Activated CD4-positive, alpha-beta memory T cell treated with anti-CD3 and anti-CD28 coated beads, Interleukin-2, amount 10 ng/mL, durations not matched to agents 7 days and 5 days (primary cell): ENCODE data around the gene ADCY1. TPM values are rescaled to one million over a fixed set of nuclear protein-coding genes. Genes with fewer than 3 reads are reported as not detected.
"Not testable (repeated sequence)": the region's sequence is repeated elsewhere in the genome, so short reads cannot be mapped to it uniquely, and the experiment has no call there.

ENCODE experiments used
- CTCF ChIA-PET: fragments of 350-600 bp; sonication (Branson Sonifier 250); formaldehyde crosslinking; loops from one replicate; lab custom pipeline; 2021; ENCODE audit warnings: antibody characterized with exemption, inconsistent platforms; lab: Charles Lee
- POLR2A ChIA-PET: fragments of 350-600 bp; sonication (Branson Sonifier 250); formaldehyde crosslinking; loops from one replicate; lab custom pipeline; 2021; ENCODE audit warnings: antibody characterized with exemption; lab: Charles Lee
- DNase-seq: peaks from one replicate; pipeline ENCODE4 v3.0.0-alpha.2; 2020
- H3K27ac Mint-ChIP-seq: one replicate; pipeline ENCODE4 v1.8.0; 2021; ENCODE audit warnings: mild to moderate bottlenecking, mixed read lengths
- H3K27me3 Mint-ChIP-seq: one replicate; pipeline ENCODE4 v1.8.0; 2021; ENCODE audit warnings: mixed read lengths
- H3K36me3 Mint-ChIP-seq: one replicate; pipeline ENCODE4 v1.8.0; 2021; ENCODE audit warnings: low read depth, mixed read lengths
- H3K4me1 Mint-ChIP-seq: one replicate; pipeline ENCODE4 v1.8.0; 2021; ENCODE audit warnings: mixed read lengths
- H3K4me3 Mint-ChIP-seq: one replicate; pipeline ENCODE4 v1.8.0; 2021; ENCODE audit warnings: mild to moderate bottlenecking, mixed read lengths
- H3K9me3 Mint-ChIP-seq: one replicate; pipeline ENCODE4 v1.8.0; 2021; ENCODE audit warnings: mixed read lengths
- total RNA-seq, 2 experiments: library from RNA; stranded (reverse); gene quantifications; one replicate each; pipeline ENCODE4 v1.2.3, GENCODE V29; 2021

ADCY1 gene
- total RNA-seq, 2 experiments from 2014 or later = 3.9 to 4.3 TPM

- H3K36me3 Mint-ChIP-seq = peaks cover 24% of the 10 kb centered on the region
- H3K27ac Mint-ChIP-seq, CTCF ChIA-PET, H3K4me3 Mint-ChIP-seq, DNase-seq, H3K27me3 Mint-ChIP-seq, H3K4me1 Mint-ChIP-seq, H3K9me3 Mint-ChIP-seq, POLR2A ChIA-PET: not testable (repeated sequence)
Measured at GRCh38 chr7:45731692-45732443, 157.7 kb downstream of the ADCY1 start.

GRCh38 chr7:45738920-45739319 is 164.8 kb downstream of the ADCY1 start:
- POLR2A ChIA-PET, H3K27ac Mint-ChIP-seq, CTCF ChIA-PET, DNase-seq, H3K4me3 Mint-ChIP-seq, H3K27me3 Mint-ChIP-seq, H3K4me1 Mint-ChIP-seq, H3K9me3 Mint-ChIP-seq: not testable (repeated sequence)
- peaks cover 53% of the 10 kb centered on the region for H3K36me3 Mint-ChIP-seq

GRCh38 chr7:45740573-45740972 is 166.4 kb downstream of the ADCY1 start:
- peaks cover 63% of the 10 kb centered on the region for H3K36me3 Mint-ChIP-seq
- H3K4me3 Mint-ChIP-seq, H3K4me1 Mint-ChIP-seq, H3K27ac Mint-ChIP-seq, CTCF ChIA-PET, H3K27me3 Mint-ChIP-seq, H3K9me3 Mint-ChIP-seq, DNase-seq, POLR2A ChIA-PET: not testable (repeated sequence)

- H3K9me3 Mint-ChIP-seq, H3K27me3 Mint-ChIP-seq, POLR2A ChIA-PET, H3K27ac Mint-ChIP-seq, H3K4me1 Mint-ChIP-seq, DNase-seq, H3K4me3 Mint-ChIP-seq: not testable (repeated sequence)
- CTCF ChIA-PET = interaction anchor here (2.1 kb wide), 1 partner anchor 85 kb away, joined by 6 read pairs; no protein-coding TSS in a partner anchor
- peaks cover 18% of the 10 kb centered on the region for H3K36me3 Mint-ChIP-seq
Measured at GRCh38 chr7:45748976-45749375, 174.8 kb downstream of the ADCY1 start.

GRCh38 chr7:45751352-45751751 is 177.2 kb downstream of the ADCY1 start:
- CTCF ChIA-PET, H3K4me1 Mint-ChIP-seq, H3K9me3 Mint-ChIP-seq, H3K27me3 Mint-ChIP-seq, H3K27ac Mint-ChIP-seq, DNase-seq, POLR2A ChIA-PET, H3K36me3 Mint-ChIP-seq, H3K4me3 Mint-ChIP-seq: not testable (repeated sequence)

- POLR2A ChIA-PET, DNase-seq, H3K27ac Mint-ChIP-seq, CTCF ChIA-PET, H3K4me1 Mint-ChIP-seq, H3K4me3 Mint-ChIP-seq, H3K27me3 Mint-ChIP-seq, H3K9me3 Mint-ChIP-seq: not testable (repeated sequence)
- peaks cover 15% of the 10 kb centered on the region for H3K36me3 Mint-ChIP-seq
Measured at GRCh38 chr7:45756333-45756732, 182.2 kb downstream of the ADCY1 start.

GRCh38 chr7:45756757-45757156 is 182.6 kb downstream of the ADCY1 start:
- H3K4me1 Mint-ChIP-seq, H3K27me3 Mint-ChIP-seq, H3K9me3 Mint-ChIP-seq, CTCF ChIA-PET, POLR2A ChIA-PET, H3K4me3 Mint-ChIP-seq, H3K27ac Mint-ChIP-seq, DNase-seq: not testable (repeated sequence)
- H3K36me3 Mint-ChIP-seq = peaks cover 15% of the 10 kb centered on the region

- H3K4me1 Mint-ChIP-seq = not testable (repeated sequence)
Measured at GRCh38 chr7:45759464-45759863, 185.3 kb downstream of the ADCY1 start.

GRCh38 chr7:45761545-45762205 is 187.5 kb downstream of the ADCY1 start:
- Mint-ChIP-seq H3K4me1 (peaks cover 11% of the 10 kb centered on the region), H3K36me3 (peaks cover 11% of the 10 kb centered on the region)
- CTCF ChIA-PET, H3K27me3 Mint-ChIP-seq, DNase-seq, POLR2A ChIA-PET, H3K27ac Mint-ChIP-seq, H3K9me3 Mint-ChIP-seq, H3K4me3 Mint-ChIP-seq: not testable (repeated sequence)

More at GRCh38 chr7:45759464-45759863, 185.3 kb downstream of the ADCY1 start:
- CTCF ChIA-PET, H3K9me3 Mint-ChIP-seq, H3K27me3 Mint-ChIP-seq, H3K4me3 Mint-ChIP-seq, H3K27ac Mint-ChIP-seq, DNase-seq, POLR2A ChIA-PET: not testable (repeated sequence)
- H3K36me3 Mint-ChIP-seq = peaks cover 18% of the 10 kb centered on the region

- not testable (repeated sequence) for H3K27ac Mint-ChIP-seq
Measured at GRCh38 chr7:45762225-45762994, 188.2 kb downstream of the ADCY1 start.

GRCh38 chr7:45768516-45769394 is 194.6 kb downstream of the ADCY1 start:
- H3K27me3 Mint-ChIP-seq, H3K9me3 Mint-ChIP-seq, H3K36me3 Mint-ChIP-seq, CTCF ChIA-PET: not testable (repeated sequence)
- POLR2A ChIA-PET = interaction anchor here (0.8 to 1.5 kb wide), 6 partner anchors 11 to 1279 kb away, joined by 3 to 5 read pairs (median 3); no protein-coding TSS in a partner anchor
- Mint-ChIP-seq H3K4me1 (peaks cover 21% of the 10 kb centered on the region), H3K27ac (peak overlapping the region; percentile 95), H3K4me3 (peak overlapping the region; percentile 93)
- peak; percentile 99 for DNase-seq

More at GRCh38 chr7:45762225-45762994, 188.2 kb downstream of the ADCY1 start:
- H3K4me1 Mint-ChIP-seq = peaks cover 11% of the 10 kb centered on the region
- POLR2A ChIA-PET, H3K9me3 Mint-ChIP-seq, CTCF ChIA-PET, H3K27me3 Mint-ChIP-seq, H3K4me3 Mint-ChIP-seq, H3K36me3 Mint-ChIP-seq, DNase-seq: not testable (repeated sequence)

GRCh38 chr7:45769626-45770025 is 195.5 kb downstream of the ADCY1 start:
- POLR2A ChIA-PET = interaction anchor here (0.8 to 1.3 kb wide), 3 partner anchors 151 to 1280 kb away, joined by 3 to 5 read pairs (median 3); no protein-coding TSS in a partner anchor
- H3K9me3 Mint-ChIP-seq, H3K27me3 Mint-ChIP-seq, DNase-seq, CTCF ChIA-PET, H3K36me3 Mint-ChIP-seq: not testable (repeated sequence)
- Mint-ChIP-seq H3K4me1 (peaks cover 19% of the 10 kb centered on the region), H3K4me3 (peak overlapping the region; percentile 93), H3K27ac (peak overlapping the region; percentile 95)
